Stimulated activated CD4-positive, alpha-beta T cell treated with anti-CD3 and anti-CD28 coated beads, Interleukin-12 subunit alpha, Interleukin-12 subunit beta, amount 100 ng/mL, for 24 hours (primary cell): ENCODE data around the gene PALD1.

Source experiments
- DNase-seq, 2 experiments: peaks; one replicate each; pipeline ENCODE4 v3.0.0-alpha.2; 2020; ENCODE audit warnings: low read depth in 2 of 2

PALD1 gene

GRCh38 chr10:70504521-70505358 lies 26.2 kb downstream of the PALD1 start:
- no peak for DNase-seq

DNA sequence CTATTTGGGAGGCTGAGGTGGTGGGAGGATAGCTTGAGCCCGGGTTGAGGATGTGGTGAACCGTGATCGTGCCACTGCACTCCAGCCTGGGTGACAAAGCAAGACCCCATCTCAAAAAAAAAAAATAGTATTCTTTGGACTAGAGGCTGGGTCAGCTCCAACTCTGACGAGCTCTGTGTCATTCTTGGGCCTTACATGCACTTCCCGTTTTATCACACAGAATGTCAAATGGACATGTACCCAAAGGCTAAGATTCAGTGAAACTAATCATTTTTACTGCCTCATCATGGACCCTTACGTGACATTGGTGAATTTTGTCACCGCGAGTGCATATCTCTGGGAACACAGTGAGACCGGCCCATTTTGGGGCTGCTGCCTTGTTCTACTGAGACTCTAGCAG lies 27.3 kb downstream of the PALD1 start:
- DNase-seq: no peak

DNA sequence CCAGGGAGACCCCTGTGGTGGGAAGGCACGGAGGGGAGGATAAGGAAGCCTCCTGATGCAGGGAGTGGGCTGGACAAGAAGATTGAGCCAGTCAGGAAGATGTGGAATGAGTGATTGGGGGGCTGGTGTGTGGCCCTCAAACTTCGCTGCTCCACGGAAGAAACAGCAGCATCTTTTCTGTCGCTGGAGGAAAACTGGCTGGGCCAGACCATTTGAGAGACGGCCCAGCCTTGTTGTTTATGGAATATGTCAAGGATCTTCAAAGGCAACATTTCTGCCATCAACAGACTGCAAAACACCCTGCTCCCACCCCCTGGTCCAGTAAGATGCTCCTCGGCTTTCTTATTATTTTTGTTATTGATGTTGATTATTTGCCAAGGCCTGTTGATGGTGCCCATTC lies 29.4 kb downstream of the PALD1 start:
- no peak for DNase-seq

DNA sequence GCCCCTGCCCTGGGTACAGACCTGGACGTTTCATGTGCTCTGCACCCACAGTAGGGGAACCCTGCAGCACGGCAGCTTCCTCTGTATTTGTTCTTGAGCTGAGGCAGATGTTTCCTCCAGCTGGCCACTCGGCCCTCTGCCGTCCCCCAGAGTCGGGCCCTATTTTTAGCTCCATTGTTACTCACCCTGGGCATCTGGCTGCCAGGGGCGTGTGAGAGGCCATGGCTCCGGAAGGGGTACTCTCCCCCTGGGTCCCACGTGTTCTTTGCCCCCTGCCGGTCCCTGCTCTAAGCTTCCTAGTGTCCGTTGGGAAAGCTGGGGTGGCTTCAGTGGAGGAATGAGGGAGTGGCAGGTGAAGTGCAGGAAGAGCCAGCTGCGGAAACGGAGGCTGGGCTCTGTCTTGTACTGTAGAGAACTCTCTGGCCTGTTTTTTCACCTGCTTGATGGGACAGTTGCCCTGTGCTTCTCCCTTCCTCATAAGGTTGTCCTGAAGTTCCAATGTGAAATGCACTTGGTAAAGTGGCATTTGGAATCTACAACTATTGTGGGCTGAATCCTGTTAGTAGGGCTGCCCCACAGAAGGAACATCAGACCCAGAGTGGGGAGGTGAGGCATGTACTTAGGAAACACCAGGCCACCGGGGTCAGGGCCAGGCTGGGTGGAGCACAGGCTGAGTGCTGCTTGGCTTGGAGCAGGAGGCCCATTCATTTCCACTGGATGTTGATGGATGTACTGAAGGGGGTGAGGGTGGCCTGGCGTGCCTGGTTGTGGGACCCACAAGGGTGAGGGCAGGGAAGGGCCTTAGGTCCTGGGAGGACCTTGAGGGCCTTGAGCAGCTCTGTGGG lies 30.6 kb downstream of the PALD1 start:
- no peak for DNase-seq

DNA sequence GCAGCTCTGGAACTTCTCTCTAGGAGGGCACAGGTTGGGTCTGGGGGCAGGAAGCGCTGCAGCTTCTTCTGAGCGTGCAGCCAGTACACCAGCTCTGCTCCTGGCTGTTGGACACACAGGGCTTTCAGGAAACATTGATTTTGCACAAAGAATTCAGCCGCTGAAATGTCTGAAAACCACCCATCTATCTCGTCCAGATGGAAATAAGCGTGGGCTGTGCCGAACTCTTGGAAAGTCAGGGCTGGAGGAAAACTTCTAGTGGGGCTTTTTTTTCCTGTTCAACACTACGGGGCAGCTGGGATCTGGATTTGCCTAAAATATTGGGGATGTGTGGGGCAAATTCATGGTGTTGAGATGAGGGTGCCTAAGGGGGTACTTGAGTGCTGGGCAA lies 31.2 kb downstream of the PALD1 start:
- no peak for DNase-seq

GRCh38 chr10:70510453-70510852 lies 31.9 kb downstream of the PALD1 start:
- DNase-seq: no peak

DNA sequence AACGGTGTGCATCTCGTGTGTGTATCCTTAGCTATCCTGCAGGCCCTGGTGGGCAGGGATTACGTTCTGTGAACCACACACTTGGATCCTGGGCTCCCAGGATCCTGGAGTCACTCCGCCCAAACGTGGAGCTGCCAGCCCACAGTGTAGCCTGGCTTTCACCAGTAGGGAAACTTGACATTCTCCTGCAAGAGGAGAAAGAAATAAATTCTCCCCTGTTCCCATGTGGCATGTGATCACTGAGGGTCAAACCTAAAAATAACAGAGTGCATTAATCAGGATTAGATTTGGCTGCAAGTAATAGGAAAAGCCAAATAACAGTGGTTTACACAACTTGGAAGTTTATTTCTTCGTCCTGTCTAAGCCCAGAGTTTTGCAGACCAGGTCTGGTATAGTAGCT lies 32.3 kb downstream of the PALD1 start:
- DNase-seq: no peak

- no peak for DNase-seq
These were observed 33.6 kb downstream of the PALD1 start for GRCh38 chr10:70512149-70512639.

- DNase-seq: peak in 1 of 2 experiments; percentile 19
These were observed 35.3 kb downstream of the PALD1 start for GRCh38 chr10:70513848-70514309.

DNA sequence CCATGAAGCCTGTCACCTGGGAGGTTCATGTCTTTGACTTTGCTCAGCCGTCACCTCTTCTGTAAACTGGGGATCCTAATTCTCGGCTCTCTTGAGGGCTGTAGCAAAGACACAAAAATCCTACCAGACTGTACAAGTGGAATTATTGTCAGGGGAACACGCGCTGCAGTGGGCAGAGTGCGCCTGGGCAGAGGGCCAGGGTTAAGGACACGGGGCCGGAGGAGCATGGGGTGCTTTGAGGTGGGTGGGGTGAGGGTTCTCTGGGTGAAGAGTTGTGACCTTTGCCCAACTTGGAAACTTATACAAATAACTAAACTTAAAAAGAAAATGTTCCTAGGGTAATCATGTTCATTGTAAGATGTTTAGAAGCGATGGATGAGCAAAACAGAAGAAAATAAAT lies 36.0 kb downstream of the PALD1 start:
- no peak for DNase-seq

GRCh38 chr10:70515035-70515667 lies 36.6 kb downstream of the PALD1 start:
- DNase-seq: no peak

- no peak for DNase-seq
These were observed 40.1 kb downstream of the PALD1 start for GRCh38 chr10:70518695-70519094.

GRCh38 chr10:70523057-70523456 lies 44.5 kb downstream of the PALD1 start:
- DNase-seq: no peak

GRCh38 chr10:70523549-70523948 lies 45.0 kb downstream of the PALD1 start:
- DNase-seq: no peak

GRCh38 chr10:70528314-70528713 lies 49.7 kb downstream of the PALD1 start:
- no peak for DNase-seq

- no peak for DNase-seq
These were observed 50.3 kb downstream of the PALD1 start for GRCh38 chr10:70528741-70529362.

GRCh38 chr10:70529848-70530247 lies 51.3 kb downstream of the PALD1 start:
- no peak for DNase-seq

DNA sequence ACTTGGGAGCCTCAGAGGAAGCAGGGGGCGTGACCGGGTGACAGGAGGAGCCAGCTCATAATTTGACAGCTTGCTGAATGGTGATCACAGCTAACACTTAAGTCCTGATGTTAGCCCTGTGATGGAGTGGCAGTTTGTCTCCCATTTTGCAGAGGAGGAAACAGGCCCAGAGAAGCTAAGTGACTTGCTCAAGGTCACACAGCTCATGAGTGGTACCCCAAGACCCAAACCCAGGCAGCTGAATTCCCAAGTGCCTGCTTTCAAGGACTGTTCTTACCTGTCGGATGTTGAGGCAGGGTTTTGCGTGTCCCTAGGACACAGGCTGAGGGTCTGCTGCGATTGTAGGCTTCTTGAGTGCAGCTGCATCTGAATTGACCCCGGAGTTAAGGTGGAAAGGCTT lies 51.7 kb downstream of the PALD1 start:
- no peak for DNase-seq

DNA sequence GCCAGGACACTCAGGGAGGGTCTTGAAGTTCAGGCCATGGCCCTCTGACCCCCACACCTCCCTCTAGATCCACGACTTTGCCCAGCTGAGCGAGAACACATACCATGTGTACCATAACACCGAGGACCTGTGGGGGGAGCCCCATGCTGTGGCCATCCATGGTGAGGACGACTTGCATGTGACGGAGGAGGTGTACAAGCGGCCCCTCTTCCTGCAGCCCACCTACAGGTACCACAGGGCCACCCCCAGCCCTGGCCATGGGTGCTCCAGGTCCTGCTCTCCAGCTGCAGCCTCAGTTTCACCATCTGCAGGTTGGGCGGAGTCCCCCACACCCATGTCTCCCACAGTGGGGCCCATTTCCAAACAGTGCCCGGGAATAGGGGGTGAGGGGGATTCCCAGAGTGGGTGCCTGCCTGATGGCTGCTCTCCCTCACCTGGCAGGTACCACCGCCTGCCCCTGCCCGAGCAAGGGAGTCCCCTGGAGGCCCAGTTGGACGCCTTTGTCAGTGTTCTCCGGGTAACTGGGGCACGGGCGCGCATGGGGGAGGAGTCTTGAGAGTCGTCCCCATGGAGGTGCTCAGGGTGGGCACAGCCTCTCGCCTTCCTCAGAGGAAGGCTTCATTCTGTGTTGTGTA lies 54.1 kb downstream of the PALD1 start:
- no peak for DNase-seq

DNA sequence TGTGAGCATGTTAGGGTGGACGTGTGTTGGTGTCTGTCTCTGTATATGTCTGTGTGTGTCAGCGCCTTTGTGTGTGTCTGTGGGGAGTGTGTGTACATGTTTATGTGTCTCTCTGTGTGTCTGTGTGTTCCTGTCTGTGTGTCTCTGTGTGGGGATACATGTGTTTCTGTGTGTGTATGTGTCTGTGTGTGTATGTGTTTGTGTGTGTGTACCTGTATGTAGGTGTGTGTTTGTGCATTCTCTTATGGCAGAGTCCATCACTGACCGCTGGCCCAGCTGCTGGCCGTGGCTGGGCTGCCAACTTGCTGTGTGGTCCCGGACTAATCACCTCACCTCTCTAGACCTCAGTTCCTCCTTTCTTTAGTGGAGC lies 54.6 kb downstream of the PALD1 start:
- DNase-seq: no peak

DNA sequence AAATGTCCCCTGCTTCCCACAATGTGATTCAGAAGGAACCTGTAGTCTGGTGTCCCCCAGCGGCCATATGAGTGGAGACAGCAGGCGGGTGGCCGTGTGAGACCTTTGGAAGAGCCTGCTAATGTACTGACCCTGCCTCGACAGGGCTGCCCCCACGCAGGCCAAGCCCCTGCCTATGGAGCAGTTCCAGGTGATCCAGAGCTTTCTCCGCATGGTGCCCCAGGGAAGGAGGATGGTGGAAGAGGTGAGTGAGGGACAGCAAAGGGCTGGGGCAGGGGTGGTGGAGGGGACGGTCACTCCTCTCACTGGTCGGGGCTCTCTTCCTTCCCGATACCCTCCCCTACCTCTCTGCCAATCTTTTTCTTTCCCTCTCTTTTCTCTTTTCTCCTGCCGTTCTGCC lies 55.7 kb downstream of the PALD1 start:
- DNase-seq: no peak
